WTC11 (cell line): ENCODE measurements around the gene SCAMP3. TPM values are rescaled to one million over a fixed set of nuclear protein-coding genes. Genes with fewer than 3 reads are reported as not detected.

Experiments used
- ARID4B ChIP-seq: sonication (generic); formaldehyde crosslinking; IDR thresholded peaks from 2 replicates; pipeline ENCODE4 v1.8.0; 2023; ENCODE audit warnings: missing genetic modification reagents, mild to moderate bottlenecking, borderline replicate concordance
- ATF2 ChIP-seq: sonication (generic); formaldehyde crosslinking; IDR thresholded peaks from 2 replicates; pipeline ENCODE4 v1.8.1; 2022; ENCODE audit warnings: low read depth, missing genetic modification reagents, borderline replicate concordance
- CBFB ChIP-seq: sonication (generic); formaldehyde crosslinking; IDR thresholded peaks from 2 replicates; pipeline ENCODE4 v1.8.1; 2022; ENCODE audit warnings: mild to moderate bottlenecking, low read depth, missing genetic modification reagents
- E2F4 ChIP-seq: sonication (generic); formaldehyde crosslinking; IDR thresholded peaks from 2 replicates; pipeline ENCODE4 v1.8.1; 2022; ENCODE audit warnings: low read depth, mild to moderate bottlenecking, moderate library complexity, missing genetic modification reagents, borderline replicate concordance
- E2F5 ChIP-seq: sonication (generic); formaldehyde crosslinking; IDR thresholded peaks from 2 replicates; pipeline ENCODE4 v1.8.1; 2022; ENCODE audit warnings: mild to moderate bottlenecking, moderate library complexity, missing genetic modification reagents
- ELF4 ChIP-seq: sonication (generic); formaldehyde crosslinking; IDR thresholded peaks from 2 replicates; pipeline ENCODE4 v1.8.1; 2022; ENCODE audit warnings: low read depth, mild to moderate bottlenecking, moderate library complexity, missing genetic modification reagents
- IRF2 ChIP-seq: sonication (generic); formaldehyde crosslinking; IDR thresholded peaks from 2 replicates; pipeline ENCODE4 v1.8.0; 2022; ENCODE audit warnings: low read depth, missing genetic modification reagents, borderline replicate concordance
- KAT7 ChIP-seq: sonication (generic); formaldehyde crosslinking; IDR thresholded peaks from 2 replicates; pipeline ENCODE4 v1.8.1; 2023; ENCODE audit warnings: missing genetic modification reagents, mild to moderate bottlenecking, borderline replicate concordance
- MAX ChIP-seq: sonication (generic); formaldehyde crosslinking; IDR thresholded peaks from 2 replicates; pipeline ENCODE4 v1.8.0; 2022; ENCODE audit warnings: mild to moderate bottlenecking, missing genetic modification reagents
- MXD4 ChIP-seq: fragments of 250-450 bp; sonication (Bioruptor Pico); IDR thresholded peaks from 2 replicates; pipeline ENCODE4 v1.8.0; 2021; ENCODE audit warnings: mild to moderate bottlenecking, moderate library complexity, borderline replicate concordance
- MYBL2 ChIP-seq: sonication (generic); formaldehyde crosslinking; IDR thresholded peaks from 2 replicates; pipeline ENCODE4 v1.8.1; 2023; ENCODE audit warnings: mild to moderate bottlenecking, moderate library complexity, missing genetic modification reagents
- NFATC4 ChIP-seq: fragments of 250-450 bp; sonication (Bioruptor Pico); IDR thresholded peaks from 2 replicates; pipeline ENCODE4 v1.9.0; 2021; ENCODE audit warnings: mild to moderate bottlenecking
- PRDM15 ChIP-seq: sonication (generic); formaldehyde crosslinking; IDR thresholded peaks from 2 replicates; pipeline ENCODE4 v1.8.0; 2022; ENCODE audit warnings: missing genetic modification reagents
- USF1 ChIP-seq: sonication (generic); formaldehyde crosslinking; IDR thresholded peaks from 2 replicates; pipeline ENCODE4 v1.8.0; 2022; ENCODE audit warnings: mild to moderate bottlenecking, missing genetic modification reagents
- ZNF219 ChIP-seq: sonication (generic); formaldehyde crosslinking; IDR thresholded peaks from 2 replicates; pipeline ENCODE4 v1.8.0; 2023; ENCODE audit warnings: missing genetic modification reagents, mild to moderate bottlenecking, borderline replicate concordance
- ZNF281 ChIP-seq: sonication (generic); formaldehyde crosslinking; IDR thresholded peaks from 2 replicates; pipeline ENCODE4 v1.8.0; 2023; ENCODE audit warnings: mild to moderate bottlenecking, missing genetic modification reagents
- ZNF512 ChIP-seq: sonication (generic); formaldehyde crosslinking; IDR thresholded peaks from 2 replicates; pipeline ENCODE4 v1.8.1; 2022; ENCODE audit warnings: missing genetic modification reagents, borderline replicate concordance
- total RNA-seq: library from RNA; stranded (reverse); gene quantifications from 3 replicates; pipeline ENCODE4 v1.2.3, GENCODE V29; 2021

SCAMP3 gene
- total RNA-seq, 1 experiment from 2014 or later, result 58.8 TPM

- no peak for TF ChIP-seq ATF2 (CRISPR knock-in tag)
- peak; percentile 82; the same call in 1 of the 2 replicates for TF ChIP-seq ZNF281
- TF ChIP-seq ZNF219, result no peak
- no peak for TF ChIP-seq PRDM15 (CRISPR knock-in tag)
- no peak for TF ChIP-seq IRF2 (CRISPR knock-in tag)
- TF ChIP-seq CBFB (CRISPR knock-in tag), result no peak
- no peak for TF ChIP-seq NFATC4
- no peak for TF ChIP-seq ELF4
- TF ChIP-seq E2F5 (CRISPR knock-in tag), result no peak; the same call in 1 of the 2 replicates
- TF ChIP-seq ARID4B (CRISPR knock-in tag), result peak; percentile 84; the same call in 1 of the 2 replicates
- no peak for TF ChIP-seq KAT7 (CRISPR knock-in tag)
- no peak for TF ChIP-seq MAX
- peak; percentile 59; the same call in 1 of the 2 replicates for TF ChIP-seq USF1 (CRISPR knock-in tag)
- no peak for TF ChIP-seq E2F4 (CRISPR knock-in tag)
- TF ChIP-seq MXD4, result no peak
- no peak for TF ChIP-seq ZNF512 (CRISPR knock-in tag)
- no peak for TF ChIP-seq MYBL2 (CRISPR knock-in tag)
Measured at GRCh38 chr1:155277902-155278688, 15.9 kb upstream of the SCAMP3 start (continued).
